SH-SY5Y (cell line): Measurements from ENCODE around the gene GALNT1.

Source experiments
- GATA2 ChIP-seq: IDR thresholded peaks from 2 replicates; pipeline ENCODE4 v1.6.1; 2011; ENCODE audit warnings: mild to moderate bottlenecking, low read depth, low read length
- GATA3 ChIP-seq: IDR thresholded peaks from 2 replicates; pipeline ENCODE4 v1.6.1; 2011; ENCODE audit warnings: low read depth, mild to moderate bottlenecking, low read length, moderate library complexity

- TF ChIP-seq GATA2 (no peak), GATA3 (no peak)
Measured at GRCh38 chr18:35578481-35578880, 3.1 kb upstream of the GALNT1 start.
